ENCODE data around the gene LRR1.

Gene LRR1

GRCh38 chr14:49598189-49598484 is 603 bp upstream of the LRR1 start:
- H3K4me3 ChIP-seq (replicated peaks; ENCODE audit: insufficient read depth, low read length), result peak overlapping the region; percentile 79
- no peak for DNase-seq (ENCODE audit: low read depth in 1 of 2, low spot score in 1 of 2)
- TF ChIP-seq GABPA (IDR thresholded peaks at IDR 0.05; ENCODE audit: low read depth), result no peak
- TF ChIP-seq POLR2AphosphoS5 (IDR thresholded peaks at IDR 0.05; ENCODE audit: low read depth), result no peak
- no peak for TF ChIP-seq SPI1 (IDR thresholded peaks at IDR 0.05; ENCODE audit: borderline replicate concordance, low read depth)
- TF ChIP-seq CTCF (IDR thresholded peaks at IDR 0.05; ENCODE audit: insufficient read depth, low read length), result no peak
- no peak for TF ChIP-seq REST (IDR thresholded peaks at IDR 0.05; ENCODE audit: insufficient replicate concordance, low read depth)
- H3K27ac ChIP-seq (replicated peaks), result peak overlapping the region; percentile 98
- H3K27me3 ChIP-seq (ENCODE audit: insufficient read depth, poor library complexity, severe bottlenecking), result no peaks in the 10 kb centered on the region

GRCh38 chr14:49607583-49607982 is 8.8 kb downstream of the LRR1 start:
- TF ChIP-seq GABPA (IDR thresholded peaks at IDR 0.05; ENCODE audit: low read depth), result no peak
- no peak for TF ChIP-seq SPI1 (IDR thresholded peaks at IDR 0.05; ENCODE audit: borderline replicate concordance, low read depth)
- no peak for TF ChIP-seq POLR2AphosphoS5 (IDR thresholded peaks at IDR 0.05; ENCODE audit: low read depth)
- no peak for TF ChIP-seq REST (IDR thresholded peaks at IDR 0.05; ENCODE audit: insufficient replicate concordance, low read depth)
- no peak for TF ChIP-seq CTCF (IDR thresholded peaks at IDR 0.05; ENCODE audit: insufficient read depth, low read length)
- no peak overlapping the region for H3K4me3 ChIP-seq (replicated peaks; ENCODE audit: insufficient read depth, low read length)
- no peaks in the 10 kb centered on the region for H3K27me3 ChIP-seq (ENCODE audit: insufficient read depth, poor library complexity, severe bottlenecking)
- no peak for DNase-seq (ENCODE audit: low read depth in 1 of 2, low spot score in 1 of 2)
- H3K27ac ChIP-seq (replicated peaks), result no peak overlapping the region

- no peak for DNase-seq (ENCODE audit: low read depth in 1 of 2, low spot score in 1 of 2)
- Histone ChIP-seq H3K4me3 (replicated peaks; ENCODE audit: insufficient read depth, low read length) (no peak overlapping the region), H3K27me3 (ENCODE audit: insufficient read depth, poor library complexity, severe bottlenecking) (no peaks in the 10 kb centered on the region), H3K27ac (replicated peaks) (no peak overlapping the region)
- TF ChIP-seq SPI1 (IDR thresholded peaks at IDR 0.05; ENCODE audit: borderline replicate concordance, low read depth), result no peak
- no peak for TF ChIP-seq REST (IDR thresholded peaks at IDR 0.05; ENCODE audit: insufficient replicate concordance, low read depth)
- TF ChIP-seq POLR2AphosphoS5 (IDR thresholded peaks at IDR 0.05; ENCODE audit: low read depth), result no peak
- TF ChIP-seq GABPA (IDR thresholded peaks at IDR 0.05; ENCODE audit: low read depth), result no peak
- no peak for TF ChIP-seq CTCF (IDR thresholded peaks at IDR 0.05; ENCODE audit: insufficient read depth, low read length)
Measured at GRCh38 chr14:49612251-49612650, 13.5 kb downstream of the LRR1 start.

Measured in HL-60 (cell line).